SK-N-MC (cell line): Measurements from ENCODE around the gene DDX42.
A peak's percentile ranks its signal among the peaks of the same experiment; 100 is the strongest.

Source experiments
- DNase-seq: peaks from one replicate; pipeline ENCODE4 v3.0.0-alpha.2; 2011; ENCODE audit warnings: low read depth, low spot score
- H3K27ac ChIP-seq: fragments of 200-600 bp; sonication (generic); 2 replicates; pipeline ENCODE4 v1.5.1; 2016; ENCODE audit warnings: mixed run types
- H3K36me3 ChIP-seq: fragments of 200-600 bp; sonication (generic); 2 replicates; pipeline ENCODE4 v1.6.1; 2017; ENCODE audit warnings: antibody characterized with exemption, low read length, mixed read lengths; ENCODE audit not compliant: insufficient read depth
- H3K4me3 ChIP-seq: fragments of 200-600 bp; sonication (generic); 2 replicates; pipeline ENCODE4 v1.5.1; 2016
- H3K9ac ChIP-seq: fragments of 200-600 bp; sonication (generic); 2 replicates; pipeline ENCODE4 v1.8.0; 2017; ENCODE audit warnings: mixed run types, mixed read lengths; ENCODE audit not compliant: insufficient read length
- H3K9me3 ChIP-seq: fragments of 200-600 bp; sonication (generic); 2 replicates; pipeline ENCODE4 v1.6.1; 2017; ENCODE audit warnings: low read depth, mild to moderate bottlenecking, antibody characterized with exemption, low read length, moderate library complexity, mixed read lengths
- EZH2 ChIP-seq: fragments of 200-600 bp; sonication (generic); IDR thresholded peaks from one replicate; pipeline ENCODE4 v1.6.1; 2017; ENCODE audit warnings: antibody characterized with exemption
- FOXP2 ChIP-seq: optimal IDR thresholded peaks from 2 replicates; pipeline ENCODE3; 2011; ENCODE audit warnings: mild to moderate bottlenecking, moderate library complexity; ENCODE audit not compliant: insufficient read depth; ENCODE audit errors: extremely low read length, control extremely low read depth
- POLR2AphosphoS5 ChIP-seq: IDR thresholded peaks from 2 replicates; pipeline ENCODE4 v1.6.1; 2012; ENCODE audit warnings: mild to moderate bottlenecking, low read depth, low read length, borderline replicate concordance

DDX42 gene

DNA sequence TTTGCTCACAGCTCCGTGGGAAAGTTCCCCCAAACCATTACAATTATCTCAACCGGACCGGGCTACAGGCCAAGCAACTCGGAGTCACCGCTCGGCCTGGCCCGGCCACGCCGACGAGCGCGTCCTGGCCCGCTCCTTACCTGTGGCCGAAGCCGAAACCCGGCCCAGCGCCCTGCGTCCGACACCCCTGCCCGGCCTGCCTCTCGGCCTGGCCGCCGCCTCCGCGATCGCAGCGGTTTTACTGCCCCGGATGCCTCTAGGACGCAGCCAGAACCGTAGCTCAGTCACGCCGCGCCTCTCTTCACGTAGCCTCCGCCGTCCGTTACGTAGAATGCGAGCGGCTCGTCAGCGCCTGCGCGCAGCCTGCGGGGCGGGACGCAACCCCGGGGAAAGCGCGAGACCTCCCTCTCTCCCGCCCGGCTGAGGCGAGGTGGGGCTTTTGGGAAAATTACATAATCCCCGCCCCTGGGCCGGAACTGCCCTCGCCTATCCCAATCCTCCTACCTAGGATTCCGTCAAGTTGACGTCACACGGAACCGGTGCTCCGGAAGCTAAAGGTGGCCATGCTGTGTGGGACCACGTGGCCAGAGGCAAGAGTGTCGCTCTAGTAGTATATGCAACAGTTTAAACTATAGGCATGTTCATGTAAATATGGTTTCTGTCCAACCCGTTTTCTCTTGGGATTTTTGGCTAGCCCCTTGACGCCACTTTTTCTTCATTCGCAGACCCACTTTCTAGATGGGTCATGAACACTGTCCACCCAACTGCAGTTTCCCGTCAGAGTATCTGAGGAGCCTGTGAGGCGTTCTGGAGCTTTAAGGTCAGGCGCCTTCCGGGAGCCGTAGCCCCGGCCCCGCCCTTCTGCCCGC lies 464 bp upstream of the DDX42 start, which contains the start of gene CCDC47:
TSS of gene CCDC47 (minus strand) at position 326 of the 869 bp plus-strand sequence. CDS start 7,422 bp downstream, outside the sequence.
- no peaks in the 10 kb centered on the region for H3K9me3 ChIP-seq
- H3K9ac ChIP-seq, result peak within 1 kb of the TSS; percentile 98
- TF ChIP-seq FOXP2, result peak; percentile 31
- no peak for TF ChIP-seq EZH2
- TF ChIP-seq POLR2AphosphoS5, result peak; percentile 87
- peaks cover 53% of the 10 kb centered on the region for H3K36me3 ChIP-seq
- H3K4me3 ChIP-seq, result peak within 1 kb of the TSS; percentile 93
- DNase-seq, result peak; percentile 95
- peak within 1 kb of the TSS; percentile 99 for H3K27ac ChIP-seq

DNA sequence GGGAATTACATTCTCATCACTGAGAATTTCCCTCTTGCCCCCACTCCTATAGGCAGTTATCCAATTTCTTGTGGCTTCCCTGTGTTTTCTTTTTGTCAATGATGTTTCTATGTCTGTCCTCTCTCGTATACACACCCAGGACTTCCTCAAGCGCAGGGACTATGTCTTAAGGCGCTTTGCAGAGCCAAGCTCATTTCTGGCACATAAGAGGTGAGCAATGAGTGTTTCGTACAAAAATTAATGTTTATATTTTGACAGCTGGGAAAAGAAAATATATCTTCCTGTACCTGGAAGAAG lies 947 bp downstream of the DDX42 start:
- DNase-seq, result no peak
- Histone ChIP-seq H3K9ac (peak overlapping the region; percentile 98), H3K36me3 (peaks cover 58% of the 10 kb centered on the region), H3K27ac (peak overlapping the region; percentile 99; the same call in 1 of the 2 replicates), H3K9me3 (no peaks in the 10 kb centered on the region), H3K4me3 (peak overlapping the region; percentile 93)
- no peak for TF ChIP-seq FOXP2
- TF ChIP-seq POLR2AphosphoS5, result no peak
- TF ChIP-seq EZH2, result no peak

DNA sequence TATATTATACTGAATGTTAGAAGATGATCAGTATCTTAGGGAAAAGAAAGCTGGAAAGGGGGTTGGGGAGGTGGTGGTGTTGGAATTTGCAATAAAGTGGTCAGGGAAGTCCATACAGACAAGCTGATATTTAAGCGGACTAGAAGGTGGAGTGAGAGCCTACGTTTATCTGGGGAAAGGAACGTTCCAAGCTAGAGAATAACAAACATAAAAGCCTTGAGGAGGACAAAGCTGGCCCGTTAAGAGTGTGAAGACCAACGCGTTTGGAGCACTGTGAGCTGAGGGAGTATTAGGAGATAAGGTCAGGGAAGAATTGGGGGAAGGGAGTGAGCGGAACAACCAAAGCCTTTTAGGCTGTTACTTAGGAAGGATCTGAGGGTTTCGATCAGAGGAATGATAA lies 1.4 kb downstream of the DDX42 start:
- no peak for DNase-seq
- Histone ChIP-seq H3K27ac (no peak overlapping the region), H3K4me3 (peak overlapping the region; percentile 93), H3K9ac (peak overlapping the region; percentile 98), H3K36me3 (peaks cover 60% of the 10 kb centered on the region), H3K9me3 (no peaks in the 10 kb centered on the region)
- TF ChIP-seq FOXP2 (no peak), POLR2AphosphoS5 (no peak), EZH2 (no peak)

DNA sequence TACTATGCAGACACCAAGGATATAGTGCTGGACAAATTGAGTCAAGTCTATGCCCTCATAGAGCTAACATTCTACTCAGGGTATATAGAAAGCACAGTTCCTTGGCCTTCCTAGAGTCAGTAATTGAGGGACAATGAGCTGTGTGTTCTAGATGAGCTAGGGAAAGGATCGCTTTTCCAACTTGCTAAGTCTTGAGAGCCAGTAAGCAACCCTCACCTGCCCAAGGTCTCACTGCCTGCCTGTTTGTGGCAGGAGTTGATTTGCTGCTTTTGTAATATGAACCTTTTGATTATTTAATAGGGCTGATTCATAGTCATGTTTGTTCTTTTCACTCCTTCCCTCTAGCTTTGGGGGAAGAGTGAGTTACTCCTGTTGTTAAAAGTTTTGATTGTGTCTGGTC lies 6.5 kb downstream of the DDX42 start:
- TF ChIP-seq EZH2, result no peak
- no peak for TF ChIP-seq FOXP2
- no peak for TF ChIP-seq POLR2AphosphoS5
- no peak overlapping the region for H3K4me3 ChIP-seq
- H3K27ac ChIP-seq, result no peak overlapping the region
- DNase-seq, result no peak
- H3K36me3 ChIP-seq, result peaks cover 89% of the 10 kb centered on the region
- no peaks in the 10 kb centered on the region for H3K9me3 ChIP-seq
- H3K9ac ChIP-seq, result peak overlapping the region; percentile 26

DNA sequence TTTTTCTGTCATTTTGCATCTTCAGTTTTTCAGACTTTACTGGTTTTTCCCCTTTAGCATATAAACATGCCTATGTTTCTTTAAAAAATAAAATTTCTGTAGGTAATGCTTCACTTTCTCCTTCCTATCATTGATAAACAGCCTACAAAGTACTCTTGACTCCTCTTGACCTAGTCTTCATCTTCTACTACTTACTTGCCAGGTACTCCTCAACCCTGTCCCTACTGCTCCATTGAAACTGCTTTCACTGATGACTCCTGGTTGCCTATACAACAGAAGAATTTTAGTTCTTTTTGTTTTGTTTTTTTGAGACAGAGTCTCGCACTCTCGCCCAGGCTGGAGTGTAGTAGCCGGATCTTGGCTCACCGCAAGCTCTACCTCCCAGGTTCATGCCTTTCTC lies 7.0 kb downstream of the DDX42 start:
- DNase-seq, result no peak
- H3K9ac ChIP-seq, result peak overlapping the region; percentile 26
- no peak overlapping the region for H3K4me3 ChIP-seq
- H3K9me3 ChIP-seq, result no peaks in the 10 kb centered on the region
- no peak for TF ChIP-seq EZH2
- no peak for TF ChIP-seq POLR2AphosphoS5
- no peak for TF ChIP-seq FOXP2
- H3K27ac ChIP-seq, result no peak overlapping the region
- peaks cover 90% of the 10 kb centered on the region for H3K36me3 ChIP-seq

DNA sequence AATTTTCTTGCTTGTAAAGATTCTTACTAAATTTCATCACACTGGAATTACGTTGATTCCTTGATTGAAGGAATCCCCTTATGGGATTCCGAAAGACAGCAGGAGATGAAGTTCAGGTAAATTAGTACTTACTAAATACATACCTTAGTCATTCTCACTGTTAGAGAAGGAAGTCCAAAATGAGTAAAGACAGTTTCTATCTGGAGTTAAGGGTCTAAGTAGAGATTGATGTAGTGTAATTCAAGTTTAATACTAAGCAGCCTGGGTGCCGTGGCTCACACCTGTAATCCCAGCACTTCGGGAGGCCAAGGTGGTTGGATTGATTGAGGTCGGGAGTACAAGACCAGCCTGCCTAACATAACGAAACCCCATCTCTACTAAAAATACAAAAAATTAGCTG lies 9.6 kb downstream of the DDX42 start:
- no peak overlapping the region for H3K4me3 ChIP-seq
- H3K27ac ChIP-seq, result no peak overlapping the region
- TF ChIP-seq POLR2AphosphoS5, result no peak
- no peaks in the 10 kb centered on the region for H3K9me3 ChIP-seq
- no peak overlapping the region for H3K9ac ChIP-seq
- no peak for DNase-seq
- peaks cover 90% of the 10 kb centered on the region for H3K36me3 ChIP-seq

DNA sequence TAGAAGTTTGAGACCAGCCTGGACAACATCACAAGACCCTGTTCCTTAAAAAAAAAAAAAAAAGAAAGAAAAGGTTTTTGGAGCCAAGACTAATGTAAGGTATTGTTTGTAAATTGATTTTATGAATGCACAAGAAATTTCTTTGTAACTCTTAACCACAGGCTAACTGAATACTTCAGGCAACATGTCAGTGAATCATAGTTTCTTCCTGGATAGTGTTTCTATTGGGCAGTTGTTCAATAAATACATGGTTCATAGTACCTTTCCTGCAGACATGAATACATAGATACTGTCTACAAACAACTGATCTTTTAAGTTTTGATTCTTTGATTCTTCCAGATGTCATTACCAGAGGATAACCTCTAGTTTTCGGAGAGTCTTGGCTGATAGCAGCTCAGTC lies 11.6 kb downstream of the DDX42 start:
- Histone ChIP-seq H3K4me3 (no peak overlapping the region), H3K36me3 (peaks cover 89% of the 10 kb centered on the region), H3K9ac (no peak overlapping the region), H3K9me3 (no peaks in the 10 kb centered on the region), H3K27ac (no peak overlapping the region)
- TF ChIP-seq POLR2AphosphoS5 (no peak), FOXP2 (no peak), EZH2 (no peak)
- DNase-seq, result no peak

DNA sequence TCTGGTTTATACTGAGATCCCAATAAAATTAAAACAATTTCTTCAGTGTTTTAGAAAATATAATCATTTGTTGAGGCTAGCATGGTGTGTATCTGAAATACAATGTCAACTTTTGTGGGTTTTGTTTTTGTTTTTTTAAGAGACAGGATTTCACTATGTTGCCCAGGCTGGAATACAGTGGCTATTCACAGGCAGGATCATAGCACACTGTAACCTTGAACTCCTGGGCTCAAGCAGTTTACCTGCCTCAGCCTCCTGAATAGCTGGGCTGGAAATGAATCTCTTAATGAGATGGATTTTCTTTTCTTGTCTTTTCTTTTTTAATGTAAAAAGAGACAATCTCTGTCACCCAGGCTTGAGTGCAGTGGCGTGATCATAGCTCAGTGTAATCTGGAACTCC lies 12.1 kb downstream of the DDX42 start:
- peaks cover 89% of the 10 kb centered on the region for H3K36me3 ChIP-seq
- H3K27ac ChIP-seq, result no peak overlapping the region

More for the DNA sequence above, 12.1 kb downstream of the DDX42 start:
- no peak overlapping the region for H3K4me3 ChIP-seq
- no peak overlapping the region for H3K9ac ChIP-seq
- no peak for TF ChIP-seq EZH2
- no peak for TF ChIP-seq FOXP2
- TF ChIP-seq POLR2AphosphoS5, result no peak
- H3K9me3 ChIP-seq, result no peaks in the 10 kb centered on the region
- DNase-seq, result no peak
